Endothelial cell of umbilical vein (primary cell): ENCODE data around the gene ZNF81. TPM values are rescaled to one million over a fixed set of nuclear protein-coding genes. Genes with fewer than 3 reads are reported as not detected.

Experiments
- BruUV-seq: library from RNA; stranded (reverse); fragments of 400-500 nt; replicated peaks from 2 replicates; lab custom pipeline; 2021; lab: Mats Ljungman, UMichigan
- CTCF ChIA-PET: fragments of 300-600, 350-600 bp; sonication (Branson Sonifier 250); formaldehyde crosslinking; loops from one replicate; lab custom pipeline; 2021; ENCODE audit warnings: antibody characterized with exemption, inconsistent platforms; lab: Charles Lee
- POLR2A ChIA-PET: fragments of 300-600, 350-600 bp; sonication (Branson Sonifier 250); formaldehyde crosslinking; loops from one replicate; lab custom pipeline; 2021; ENCODE audit warnings: antibody characterized with exemption, inconsistent platforms; lab: Charles Lee
- DNase-seq: peaks from one replicate; pipeline ENCODE4 v3.0.0-alpha.2; 2011; ENCODE audit warnings: low read depth, low spot score
- FAIRE-seq: peaks from 2 replicates; lab custom pipeline; 2011; peaks lifted over from hg19 to GRCh38; lab: Jason Lieb, UNC
- H2AFZ ChIP-seq: 2 replicates; pipeline ENCODE4 v1.6.0; 2012; ENCODE audit warnings: low read depth, low read length, control low read depth, inconsistent platforms
- H3K27ac ChIP-seq: 2 replicates; pipeline ENCODE4 v1.5.1; 2011; ENCODE audit warnings: low read depth, mild to moderate bottlenecking, control low read depth, low read length, moderate library complexity; ENCODE audit not compliant: insufficient read depth
- H3K27me3 ChIP-seq, 2 experiments: 2 replicates each; pipeline versions ENCODE4 v1.6.0 to v1.6.1; 2011; ENCODE audit warnings: low read length in 2 of 2, mixed read lengths in 1 of 2; ENCODE audit not compliant: control insufficient read depth in 2 of 2, insufficient read depth in 2 of 2
- H3K36me3 ChIP-seq, 2 experiments: 2 replicates in 1 of 2; 3 replicates in 1 of 2; pipeline ENCODE4 v1.5.1; 2011; ENCODE audit warnings: low read length in 2 of 2, mild to moderate bottlenecking in 1 of 2, moderate library complexity in 1 of 2; ENCODE audit not compliant: control insufficient read depth in 2 of 2, insufficient read depth in 2 of 2; ENCODE audit errors: extremely low read depth in 1 of 2
- H3K4me1 ChIP-seq: 3 replicates; pipeline ENCODE4 v1.5.1; 2011; ENCODE audit warnings: mild to moderate bottlenecking, low read length; ENCODE audit not compliant: control insufficient read depth, insufficient read depth; ENCODE audit errors: extremely low read depth
- H3K4me2 ChIP-seq: 2 replicates; pipeline ENCODE4 v1.6.1; 2011; ENCODE audit warnings: low read length, control low read depth, mixed read lengths; ENCODE audit not compliant: insufficient read depth
- H3K4me3 ChIP-seq, 3 experiments: fragments of 200-600 bp in 1 of 3; sonication (generic), shearing (Covaris generic) in 1 of 3; replicated peaks in 1 of 3; 2 replicates each; pipeline ENCODE4 v1.5.1; 2011 to 2016; ENCODE audit warnings: control low read depth in 3 of 3, low read length in 3 of 3, mild to moderate bottlenecking in 2 of 3, inconsistent platforms in 1 of 3, low read depth in 1 of 3, moderate library complexity in 1 of 3; ENCODE audit not compliant: insufficient read depth in 1 of 3
- H3K79me2 ChIP-seq: 2 replicates; pipeline ENCODE4 v1.6.0; 2012; ENCODE audit warnings: low read length, inconsistent platforms; ENCODE audit not compliant: control insufficient read depth, insufficient read depth
- H3K9ac ChIP-seq: replicated peaks from 2 replicates; pipeline ENCODE3; 2011; ENCODE audit warnings: low read length, control low read depth; ENCODE audit not compliant: insufficient read depth; ENCODE audit errors: extremely low read depth
- H3K9me1 ChIP-seq: replicated peaks from 3 replicates; pipeline ENCODE4 v1.6.0; 2011; ENCODE audit warnings: mild to moderate bottlenecking, low read length; ENCODE audit not compliant: control insufficient read depth, insufficient read depth; ENCODE audit errors: extremely low read depth
- H3K9me3 ChIP-seq: replicated peaks from 2 replicates; pipeline ENCODE4 v1.5.1; 2012; ENCODE audit warnings: low read length, inconsistent platforms; ENCODE audit not compliant: control insufficient read depth, insufficient read depth
- H4K20me1 ChIP-seq: replicated peaks from 2 replicates; pipeline ENCODE3; 2011; ENCODE audit warnings: mild to moderate bottlenecking, low read length; ENCODE audit not compliant: control insufficient read depth, insufficient read depth; ENCODE audit errors: extremely low read depth
- EZH2 ChIP-seq: IDR thresholded peaks from 2 replicates; pipeline ENCODE4 v1.6.1; 2012; ENCODE audit warnings: borderline replicate concordance, low read depth, mild to moderate bottlenecking, moderate library complexity, low read length, inconsistent platforms; ENCODE audit not compliant: severe bottlenecking
- JUN ChIP-seq: IDR thresholded peaks from 2 replicates; pipeline ENCODE4 v1.6.1; 2011; ENCODE audit warnings: borderline replicate concordance, low read depth; ENCODE audit not compliant: insufficient read length, insufficient read depth
- MYC ChIP-seq: IDR thresholded peaks from one replicate; pipeline ENCODE4 v1.6.1; 2011; ENCODE audit warnings: mild to moderate bottlenecking, low read depth, low read length
- POLR2A ChIP-seq: IDR thresholded peaks from 2 replicates; pipeline ENCODE4 v1.6.1; 2012; ENCODE audit warnings: low read depth, mild to moderate bottlenecking, control low read depth, low read length
- POLR2AphosphoS5 ChIP-seq: IDR thresholded peaks from 2 replicates; pipeline ENCODE4 v1.6.1; 2012; ENCODE audit warnings: low read depth, mild to moderate bottlenecking, control low read depth, low read length, moderate library complexity; ENCODE audit not compliant: insufficient read depth
- dilution Hi-C: fragments of 300-500 bp; cut with MboI; formaldehyde crosslinking; loops from one replicate; pipeline ENCODE4 v1.15.0; 2019; ENCODE audit warnings: low sequenced_read_pairs; ENCODE audit not compliant: extremely low pct_ligation_motif_present
- intact Hi-C: fragments of 100-400 bp; cut with micrococcal nuclease; formaldehyde crosslinking; loops from one replicate; pipeline ENCODE4 v1.10.0; 2022
- polyA plus RNA-seq, 4 experiments: library from polyadenylated mRNA; depleted of rRNA in 3 of 4; stranded (reverse) in 3 of 4; unstranded in 1 of 4; fragments of >200 nt; gene quantifications; 2 replicates each; pipeline versions ENCODE4 v1.2.1 to v1.2.3, GENCODE V29; 2011 to 2012; ENCODE audit warnings: missing spikeins in 1 of 4
- total RNA-seq: library from RNA; stranded (reverse); gene quantifications from 2 replicates; pipeline ENCODE4 v1.2.3, GENCODE V29; 2021
- TF ChIP-seq, protein P1 (sequence below), 2 donors: IDR thresholded peaks; 1 replicate in 1 of 2; 2 replicates in 1 of 2; pipeline ENCODE4 v1.5.1; 2011; ENCODE audit warnings: low read length in 2 of 2, mild to moderate bottlenecking in 2 of 2, moderate library complexity in 2 of 2, control low read depth in 1 of 2, inconsistent platforms in 1 of 2, low read depth in 1 of 2; ENCODE audit not compliant: insufficient read depth in 1 of 2; ENCODE audit errors: extremely low read depth in 1 of 2
- TF ChIP-seq, protein P2 (sequence below): IDR thresholded peaks from 2 replicates; pipeline ENCODE4 v1.6.1; 2011; ENCODE audit not compliant: insufficient read depth, insufficient read length

ZNF81 gene
- total and polyA plus RNA-seq, 2 donors (not counting 3 experiments of a cell fraction or from before 2014, with no cell fraction given): 2.7 to 6.4 TPM

GRCh38 chrX:47807548-47807947, 29.2 kb upstream of the ZNF81 start:
- intact Hi-C loops (no loop called here), dilution Hi-C loops (no loop called here)
- Histone ChIP-seq H3K4me1 (no peaks in the 10 kb centered on the region), H3K4me2 (no peak overlapping the region), H3K27me3 (no peaks in the 10 kb centered on the region), H3K9ac (no peak overlapping the region), H2AFZ (no peak overlapping the region), H3K79me2 (no peaks in the 10 kb centered on the region), H3K9me1 (no peaks in the 10 kb centered on the region), H3K27ac (no peak overlapping the region), H4K20me1 (no peaks in the 10 kb centered on the region), H3K9me3 (no peaks in the 10 kb centered on the region), H3K4me3 (no peak overlapping the region), H3K36me3 (no peaks in the 10 kb centered on the region)
- CTCF ChIA-PET: interaction anchor here (0.7 kb wide), 1 partner anchor 22 kb away, joined by 3 read pairs; no protein-coding TSS in a partner anchor
- DNase-seq (no peak), FAIRE-seq (no peak)
- no TSS peak for BruUV-seq
- TF ChIP-seq POLR2A (no peak), JUN (no peak), EZH2 (no peak), MYC (no peak), POLR2AphosphoS5 (no peak)
- TF ChIP-seq, protein P1, sequence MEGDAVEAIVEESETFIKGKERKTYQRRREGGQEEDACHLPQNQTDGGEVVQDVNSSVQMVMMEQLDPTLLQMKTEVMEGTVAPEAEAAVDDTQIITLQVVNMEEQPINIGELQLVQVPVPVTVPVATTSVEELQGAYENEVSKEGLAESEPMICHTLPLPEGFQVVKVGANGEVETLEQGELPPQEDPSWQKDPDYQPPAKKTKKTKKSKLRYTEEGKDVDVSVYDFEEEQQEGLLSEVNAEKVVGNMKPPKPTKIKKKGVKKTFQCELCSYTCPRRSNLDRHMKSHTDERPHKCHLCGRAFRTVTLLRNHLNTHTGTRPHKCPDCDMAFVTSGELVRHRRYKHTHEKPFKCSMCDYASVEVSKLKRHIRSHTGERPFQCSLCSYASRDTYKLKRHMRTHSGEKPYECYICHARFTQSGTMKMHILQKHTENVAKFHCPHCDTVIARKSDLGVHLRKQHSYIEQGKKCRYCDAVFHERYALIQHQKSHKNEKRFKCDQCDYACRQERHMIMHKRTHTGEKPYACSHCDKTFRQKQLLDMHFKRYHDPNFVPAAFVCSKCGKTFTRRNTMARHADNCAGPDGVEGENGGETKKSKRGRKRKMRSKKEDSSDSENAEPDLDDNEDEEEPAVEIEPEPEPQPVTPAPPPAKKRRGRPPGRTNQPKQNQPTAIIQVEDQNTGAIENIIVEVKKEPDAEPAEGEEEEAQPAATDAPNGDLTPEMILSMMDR (IDR thresholded peaks at IDR 0.05; ENCODE audit: extremely low read depth in 1 of 2, insufficient read depth in 1 of 2, low read depth in 1 of 2, low read length in 2 of 2): no peak
- TF ChIP-seq, protein P2, sequence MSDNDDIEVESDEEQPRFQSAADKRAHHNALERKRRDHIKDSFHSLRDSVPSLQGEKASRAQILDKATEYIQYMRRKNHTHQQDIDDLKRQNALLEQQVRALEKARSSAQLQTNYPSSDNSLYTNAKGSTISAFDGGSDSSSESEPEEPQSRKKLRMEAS: no peak
- POLR2A ChIA-PET: no interaction called here
